IMR-90 (cell line): ENCODE measurements around the gene IL10. TPM values are rescaled to one million over a fixed set of nuclear protein-coding genes. Genes with fewer than 3 reads are reported as not detected.

Experiments used
- ATAC-seq: fragments of 200-7000 bp; cut with Tn5 transposase; 2 replicates; pipeline ENCODE4 v1.9.1; 2020; ENCODE audit warnings: low read depth, mild to moderate bottlenecking, moderate library complexity
- BruUV-seq: library from RNA; stranded (reverse); fragments of 400-500 nt; replicated peaks from 2 replicates; lab custom pipeline; 2021; lab: Mats Ljungman, UMichigan
- CTCF ChIA-PET: fragments of 300-600 bp; formaldehyde crosslinking; extraction: SDS; loops from one replicate; lab custom pipeline; 2021; ENCODE audit warnings: antibody characterized with exemption; lab: Yijun Ruan, JAX
- POLR2A ChIA-PET: fragments of 300-600 bp; sonication (Branson Sonifier 250); formaldehyde crosslinking; loops from one replicate; lab custom pipeline; 2022; ENCODE audit warnings: antibody characterized with exemption; ENCODE audit not compliant: unreplicated experiment; lab: Charles Lee
- DNase-seq: peaks from one replicate; pipeline ENCODE4 v3.0.0; 2013
- H2AFZ ChIP-seq: replicated peaks from 2 replicates; pipeline ENCODE3; 2013; ENCODE audit warnings: low read length, mild to moderate bottlenecking; ENCODE audit not compliant: poor library complexity
- H2AK5ac ChIP-seq: 2 replicates; pipeline ENCODE4 v1.6.1; 2013; ENCODE audit warnings: low read depth, low read length, inconsistent platforms
- H2AK9ac ChIP-seq: replicated peaks from 2 replicates; pipeline ENCODE3; 2013; ENCODE audit warnings: mild to moderate bottlenecking, low read depth, low read length, moderate library complexity; ENCODE audit not compliant: poor library complexity
- H2BK120ac ChIP-seq: 2 replicates; pipeline ENCODE4 v1.6.1; 2013; ENCODE audit warnings: low read depth, low read length, inconsistent platforms
- H2BK15ac ChIP-seq: 3 replicates; pipeline ENCODE4 v1.6.1; 2013; ENCODE audit warnings: low read depth, low read length, inconsistent platforms
- H2BK20ac ChIP-seq: 2 replicates; pipeline ENCODE4 v1.6.1; 2013; ENCODE audit warnings: low read depth, mild to moderate bottlenecking, inconsistent platforms, low read length, moderate library complexity
- H2BK5ac ChIP-seq: 2 replicates; pipeline ENCODE4 v1.6.1; 2013; ENCODE audit warnings: mild to moderate bottlenecking, low read depth, low read length, inconsistent platforms; ENCODE audit not compliant: poor library complexity, severe bottlenecking
- H3K14ac ChIP-seq: replicated peaks from 2 replicates; pipeline ENCODE4 v1.6.1; 2013; ENCODE audit warnings: low read depth, low read length, inconsistent platforms
- H3K18ac ChIP-seq: 2 replicates; pipeline ENCODE4 v1.6.1; 2013; ENCODE audit warnings: low read depth, low read length, control low read depth
- H3K23ac ChIP-seq: 2 replicates; pipeline ENCODE4 v1.6.1; 2013; ENCODE audit warnings: low read depth, low read length, inconsistent platforms
- H3K27ac ChIP-seq: 2 replicates; pipeline ENCODE4 v1.5.1; 2013; ENCODE audit warnings: mild to moderate bottlenecking, control low read depth, low read length; ENCODE audit not compliant: insufficient read depth
- H3K27me3 ChIP-seq: 2 replicates; pipeline ENCODE4 v1.6.1; 2013; ENCODE audit warnings: low read length; ENCODE audit not compliant: control insufficient read depth, insufficient read depth
- H3K36me3 ChIP-seq: 2 replicates; pipeline ENCODE4 v1.6.1; 2013; ENCODE audit warnings: low read length, mixed read lengths; ENCODE audit not compliant: control insufficient read depth, insufficient read depth
- H3K4ac ChIP-seq: 2 replicates; pipeline ENCODE4 v1.6.1; 2013; ENCODE audit warnings: low read depth, low read length, inconsistent platforms
- H3K4me1 ChIP-seq: 2 replicates; pipeline ENCODE4 v1.6.1; 2013; ENCODE audit warnings: low read length, mixed read lengths; ENCODE audit not compliant: control insufficient read depth, insufficient read depth
- H3K4me2 ChIP-seq: 2 replicates; pipeline ENCODE4 v1.6.1; 2013; ENCODE audit warnings: low read depth, mild to moderate bottlenecking, control low read depth, low read length, moderate library complexity
- H3K4me3 ChIP-seq: 2 replicates; pipeline ENCODE4 v1.5.1; 2013; ENCODE audit warnings: low read depth, mild to moderate bottlenecking, control low read depth, low read length, moderate library complexity; ENCODE audit not compliant: insufficient read depth
- H3K56ac ChIP-seq: 2 replicates; pipeline ENCODE4 v1.6.1; 2013; ENCODE audit warnings: low read length, inconsistent platforms; ENCODE audit not compliant: insufficient read depth; ENCODE audit errors: extremely low read depth
- H3K79me1 ChIP-seq, 2 experiments: 2 replicates each; pipeline ENCODE4 v1.6.1; 2013; ENCODE audit warnings: low read length in 2 of 2, inconsistent platforms in 1 of 2, low read depth in 1 of 2
- H3K9ac ChIP-seq: 2 replicates; pipeline ENCODE4 v1.6.1; 2013; ENCODE audit warnings: low read depth, low read length, control low read depth
- H3K9me1 ChIP-seq: 2 replicates; pipeline ENCODE4 v1.6.1; 2013; ENCODE audit warnings: low read length, inconsistent platforms; ENCODE audit not compliant: insufficient read depth
- H3K9me3 ChIP-seq: 2 replicates; pipeline ENCODE4 v1.6.1; 2013; ENCODE audit warnings: low read length; ENCODE audit not compliant: control insufficient read depth, insufficient read depth
- H4K20me1 ChIP-seq: 2 replicates; pipeline ENCODE4 v1.6.1; 2013; ENCODE audit warnings: low read length, inconsistent platforms; ENCODE audit not compliant: insufficient read depth
- H4K5ac ChIP-seq: 2 replicates; pipeline ENCODE4 v1.6.1; 2013; ENCODE audit warnings: mild to moderate bottlenecking, low read depth, low read length, control low read depth
- H4K8ac ChIP-seq, 2 experiments: 2 replicates each; pipeline ENCODE4 v1.6.1; 2013; ENCODE audit warnings: low read depth in 2 of 2, low read length in 2 of 2, control low read depth in 1 of 2, inconsistent platforms in 1 of 2
- H4K91ac ChIP-seq: 2 replicates; pipeline ENCODE4 v1.6.1; 2013; ENCODE audit warnings: low read depth, low read length, inconsistent platforms; ENCODE audit not compliant: insufficient read depth
- BHLHE40 ChIP-seq: fragments of 150-350 bp; IDR thresholded peaks from 2 replicates; pipeline ENCODE4 v1.6.1; 2016; ENCODE audit warnings: mild to moderate bottlenecking, low read depth, low read length
- CEBPB ChIP-seq: IDR thresholded peaks from 2 replicates; pipeline ENCODE4 v1.6.1; 2012; ENCODE audit warnings: low read depth, low read length, improper control_type of control experiment
- CHD1 ChIP-seq: IDR thresholded peaks from 2 replicates; pipeline ENCODE4 v1.6.1; 2012; ENCODE audit warnings: low read depth, low read length, improper control_type of control experiment
- MAFK ChIP-seq: IDR thresholded peaks from 2 replicates; pipeline ENCODE4 v1.6.1; 2012; ENCODE audit warnings: low read depth, low read length, improper control_type of control experiment
- MAZ ChIP-seq: IDR thresholded peaks from 2 replicates; pipeline ENCODE4 v1.6.1; 2012; ENCODE audit warnings: low read depth, mild to moderate bottlenecking, low read length, improper control_type of control experiment, moderate library complexity, borderline replicate concordance
- MXI1 ChIP-seq: IDR thresholded peaks from 2 replicates; pipeline ENCODE4 v1.6.1; 2012; ENCODE audit warnings: low read depth, mild to moderate bottlenecking, low read length, moderate library complexity, borderline replicate concordance
- NFE2L2 ChIP-seq: fragments of 150-350 bp; IDR thresholded peaks from 2 replicates; pipeline ENCODE4 v1.6.1; 2016; ENCODE audit warnings: low read depth, mild to moderate bottlenecking, low read length
- POLR2A ChIP-seq: IDR thresholded peaks from 2 replicates; pipeline ENCODE4 v1.6.1; 2012; ENCODE audit warnings: mild to moderate bottlenecking, low read depth, low read length
- RAD21 ChIP-seq: IDR thresholded peaks from 2 replicates; pipeline ENCODE4 v1.6.1; 2012; ENCODE audit warnings: low read length, improper control_type of control experiment
- RCOR1 ChIP-seq: IDR thresholded peaks from 2 replicates; pipeline ENCODE4 v1.6.1; 2012; ENCODE audit warnings: mild to moderate bottlenecking, low read length, improper control_type of control experiment; ENCODE audit not compliant: insufficient replicate concordance
- RFX5 ChIP-seq: IDR thresholded peaks from 2 replicates; pipeline ENCODE4 v1.8.0; 2012; ENCODE audit warnings: low read depth, mild to moderate bottlenecking, low read length, moderate library complexity
- SMC3 ChIP-seq: fragments of 150-350 bp; IDR thresholded peaks from 2 replicates; pipeline ENCODE4 v1.6.1; 2016; ENCODE audit warnings: low read depth, mild to moderate bottlenecking, antibody characterized with exemption, low read length, moderate library complexity
- WGBS, 2 experiments: methylation state at CpG; one replicate each; pipeline versions ENCODE4 v1.1.5 to v1.1.7; 2013; ENCODE audit warnings: missing lambda C conversion rate in 2 of 2; ENCODE audit not compliant: insufficient read length in 1 of 2; ENCODE audit errors: extremely low coverage in 2 of 2; 5-methylcytosine and 5-hydroxymethylcytosine counted together
- dilution Hi-C: fragments of 300-500 bp; cut with HindIII; formaldehyde crosslinking; loops from one replicate; pipeline ENCODE4 v1.14.3; 2018; ENCODE audit warnings: low sequenced_read_pairs; ENCODE audit not compliant: unreplicated experiment
- in situ Hi-C: fragments of 300-500 bp; cut with MboI; formaldehyde crosslinking; loops from 3 replicates; pipeline ENCODE4 v1.14.3; 2019; ENCODE audit warnings: low sequenced_read_pairs, inconsistent platforms, mixed read lengths
- intact Hi-C: fragments of 100-400 bp; cut with micrococcal nuclease; formaldehyde crosslinking; loops from 2 replicates; pipeline ENCODE4 v1.10.0; 2022
- polyA plus RNA-seq, 3 experiments: library from polyadenylated mRNA; depleted of rRNA; stranded (reverse); fragments of >200 nt; gene quantifications; 2 replicates each; pipeline ENCODE4 v1.2.3, GENCODE V29; 2012; ENCODE audit warnings: low replicate concordance in 1 of 3
- total RNA-seq: library from RNA; depleted of rRNA; stranded (reverse); fragments of >200 nt; gene quantifications from 2 replicates; pipeline ENCODE4 v1.2.3, GENCODE V29; 2012
- TF ChIP-seq, protein P1 (sequence below): fragments of 150-350 bp; IDR thresholded peaks from 2 replicates; pipeline ENCODE4 v1.6.1; 2016; ENCODE audit warnings: low read depth, mild to moderate bottlenecking, low read length, moderate library complexity, borderline replicate concordance
- TF ChIP-seq, protein P2 (sequence below): fragments of 150-350 bp; IDR thresholded peaks from 2 replicates; pipeline ENCODE4 v1.6.1; 2017; ENCODE audit warnings: mild to moderate bottlenecking, antibody characterized with exemption, low read length, low read depth
- TF ChIP-seq, protein P3 (sequence below): conservative IDR thresholded peaks from 2 replicates; pipeline ENCODE4 v1.5.1; 2012; ENCODE audit warnings: mild to moderate bottlenecking, low read depth, low read length, improper control_type of control experiment

Gene IL10
- total and polyA plus RNA-seq, 2 of the 4 experiments (the other 2 are of a cell fraction), result not detected

DNA sequence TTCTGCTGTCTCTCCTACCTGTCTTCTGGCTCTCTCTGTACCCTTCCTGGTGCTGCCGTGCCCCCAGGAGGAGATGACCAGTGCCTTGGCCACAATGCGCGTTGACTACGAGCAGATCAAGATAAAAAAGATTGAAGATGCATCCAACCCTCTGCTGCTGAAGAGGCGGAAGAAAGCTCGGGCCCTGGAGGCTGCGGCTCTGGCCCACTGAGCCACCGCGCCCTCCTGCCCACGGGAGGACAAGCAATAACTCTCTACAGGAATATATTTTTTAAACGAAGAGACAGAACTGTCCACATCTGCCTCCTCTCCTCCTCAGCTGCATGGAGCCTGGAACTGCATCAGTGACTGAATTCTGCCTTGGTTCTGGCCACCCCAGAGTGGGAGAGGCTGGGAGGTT lies 39.8 kb downstream of the IL10 start:
- 85% methylated on average over 4 of the region's 11 CpGs; no CpG with 5 or more reads in 1 of the 2 experiments for WGBS, 2 experiments
- dilution Hi-C loops (no loop called here), intact Hi-C loops (loop anchor here (10.0 kb wide), 1 partner anchor 252 kb away; no protein-coding TSS in a partner anchor)

More for the DNA sequence above, 39.8 kb downstream of the IL10 start:
- TF ChIP-seq MAZ (no peak), NFE2L2 (no peak), CEBPB (no peak), MXI1 (no peak), POLR2A (no peak), RFX5 (no peak), CHD1 (no peak), RAD21 (no peak), RCOR1 (no peak), SMC3 (no peak), MAFK (no peak), BHLHE40 (no peak)
- TF ChIP-seq, protein P1, sequence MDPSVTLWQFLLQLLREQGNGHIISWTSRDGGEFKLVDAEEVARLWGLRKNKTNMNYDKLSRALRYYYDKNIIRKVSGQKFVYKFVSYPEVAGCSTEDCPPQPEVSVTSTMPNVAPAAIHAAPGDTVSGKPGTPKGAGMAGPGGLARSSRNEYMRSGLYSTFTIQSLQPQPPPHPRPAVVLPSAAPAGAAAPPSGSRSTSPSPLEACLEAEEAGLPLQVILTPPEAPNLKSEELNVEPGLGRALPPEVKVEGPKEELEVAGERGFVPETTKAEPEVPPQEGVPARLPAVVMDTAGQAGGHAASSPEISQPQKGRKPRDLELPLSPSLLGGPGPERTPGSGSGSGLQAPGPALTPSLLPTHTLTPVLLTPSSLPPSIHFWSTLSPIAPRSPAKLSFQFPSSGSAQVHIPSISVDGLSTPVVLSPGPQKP, result no peak
- TF ChIP-seq, protein P2, sequence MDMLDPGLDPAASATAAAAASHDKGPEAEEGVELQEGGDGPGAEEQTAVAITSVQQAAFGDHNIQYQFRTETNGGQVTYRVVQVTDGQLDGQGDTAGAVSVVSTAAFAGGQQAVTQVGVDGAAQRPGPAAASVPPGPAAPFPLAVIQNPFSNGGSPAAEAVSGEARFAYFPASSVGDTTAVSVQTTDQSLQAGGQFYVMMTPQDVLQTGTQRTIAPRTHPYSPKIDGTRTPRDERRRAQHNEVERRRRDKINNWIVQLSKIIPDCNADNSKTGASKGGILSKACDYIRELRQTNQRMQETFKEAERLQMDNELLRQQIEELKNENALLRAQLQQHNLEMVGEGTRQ, result no peak
- TF ChIP-seq, protein P3, sequence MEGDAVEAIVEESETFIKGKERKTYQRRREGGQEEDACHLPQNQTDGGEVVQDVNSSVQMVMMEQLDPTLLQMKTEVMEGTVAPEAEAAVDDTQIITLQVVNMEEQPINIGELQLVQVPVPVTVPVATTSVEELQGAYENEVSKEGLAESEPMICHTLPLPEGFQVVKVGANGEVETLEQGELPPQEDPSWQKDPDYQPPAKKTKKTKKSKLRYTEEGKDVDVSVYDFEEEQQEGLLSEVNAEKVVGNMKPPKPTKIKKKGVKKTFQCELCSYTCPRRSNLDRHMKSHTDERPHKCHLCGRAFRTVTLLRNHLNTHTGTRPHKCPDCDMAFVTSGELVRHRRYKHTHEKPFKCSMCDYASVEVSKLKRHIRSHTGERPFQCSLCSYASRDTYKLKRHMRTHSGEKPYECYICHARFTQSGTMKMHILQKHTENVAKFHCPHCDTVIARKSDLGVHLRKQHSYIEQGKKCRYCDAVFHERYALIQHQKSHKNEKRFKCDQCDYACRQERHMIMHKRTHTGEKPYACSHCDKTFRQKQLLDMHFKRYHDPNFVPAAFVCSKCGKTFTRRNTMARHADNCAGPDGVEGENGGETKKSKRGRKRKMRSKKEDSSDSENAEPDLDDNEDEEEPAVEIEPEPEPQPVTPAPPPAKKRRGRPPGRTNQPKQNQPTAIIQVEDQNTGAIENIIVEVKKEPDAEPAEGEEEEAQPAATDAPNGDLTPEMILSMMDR, result no peak
- Histone ChIP-seq H4K20me1 (peaks cover 37% of the 10 kb centered on the region), H3K23ac (no peak overlapping the region), H2AK5ac (no peak overlapping the region), H2BK15ac (no peak overlapping the region), H4K91ac (no peak overlapping the region), H2AK9ac (no peak overlapping the region), H2BK20ac (no peak overlapping the region), H3K4ac (no peak overlapping the region), H2AFZ (no peak overlapping the region), H3K4me1 (peaks cover 10% of the 10 kb centered on the region), H3K4me3 (no peak overlapping the region), H3K56ac (no peak overlapping the region), H3K36me3 (peaks cover 60% of the 10 kb centered on the region), H2BK5ac (no peak overlapping the region), H3K27me3 (no peaks in the 10 kb centered on the region), H3K18ac (no peak overlapping the region), H4K5ac (no peak overlapping the region), H3K9ac (no peak overlapping the region), H3K79me1 (peaks cover 18 to 77% of the 10 kb centered on the region in 2 experiments), H3K9me1 (peaks cover 19% of the 10 kb centered on the region), H3K27ac (no peak overlapping the region), H2BK120ac (no peak overlapping the region), H3K4me2 (no peak overlapping the region), H4K8ac (no peak overlapping the region), H3K9me3 (no peaks in the 10 kb centered on the region), H3K14ac (no peak overlapping the region)
- CTCF ChIA-PET, result no interaction called here
- BruUV-seq, result no TSS peak
- DNase-seq (no peak), ATAC-seq (no peak)
- in situ Hi-C loops, result no loop called here
- POLR2A ChIA-PET, result no interaction called here
